ENCODE results near the gene CAPN14. TPM values are rescaled to one million over a fixed set of nuclear protein-coding genes. Genes with fewer than 3 reads are reported as not detected.

The CAPN14 gene
- total RNA-seq, 4 donors from 2014 or later, result 0.14 to 0.16 TPM; not detected in 2

GRCh38 chr2:31223026-31223425 lies 5.7 kb upstream of the CAPN14 start:
- intact Hi-C loops (cut with DNase I; ENCODE audit: low total_unique reads), result no loop called here
- no peak overlapping the region for H3K4me3 ChIP-seq
- in situ Hi-C loops (cut with MboI; ENCODE audit: low pct_ligation_motif_present in 1 of 4, low pct_unique_long_range_greater_than_20kb in 1 of 4, low sequenced_read_pairs in 3 of 4), result no loop called here
- H3K9me3 ChIP-seq, result no peaks in the 10 kb centered on the region
- WGBS, 2 donors (ENCODE audit: low coverage in 1 of 2), result 72 to 85% methylated on average over 4 of the region's 4 CpGs
- H3K4me1 ChIP-seq, result peaks cover 0 to 11% (median 0%) of the 10 kb centered on the region in 4 donors
- no peaks in the 10 kb centered on the region for H3K36me3 ChIP-seq
- no peak for TF ChIP-seq CTCF (IDR thresholded peaks at IDR 0.05)
- DNase-seq, result no peak
- H3K27ac ChIP-seq, result no peak overlapping the region
- H3K27me3 ChIP-seq, result peaks cover 12% of the 10 kb centered on the region

- H3K4me1 ChIP-seq, result peaks cover 0 to 11% (median 0%) of the 10 kb centered on the region in 4 donors
- H3K9me3 ChIP-seq, result no peaks in the 10 kb centered on the region
- no peak for TF ChIP-seq POLR2A (IDR thresholded peaks at IDR 0.05)
- TF ChIP-seq CTCF (IDR thresholded peaks at IDR 0.05), result no peak
- TF ChIP-seq EP300 (IDR thresholded peaks at IDR 0.05; ENCODE audit: low read depth), result no peak
- no peak for TF ChIP-seq POLR2AphosphoS5 (IDR thresholded peaks at IDR 0.05)
- no peak for DNase-seq
- peaks cover 12% of the 10 kb centered on the region for H3K27me3 ChIP-seq
- H3K4me3 ChIP-seq, result no peak overlapping the region
- 53 to 82% methylated on average over 4 of the region's 4 CpGs for WGBS, 2 donors (ENCODE audit: low coverage in 1 of 2)
- in situ Hi-C loops (cut with MboI; ENCODE audit: low pct_ligation_motif_present in 1 of 4, low pct_unique_long_range_greater_than_20kb in 1 of 4, low sequenced_read_pairs in 3 of 4) (no loop called here), intact Hi-C loops (cut with DNase I; ENCODE audit: low total_unique reads) (no loop called here)
- H3K27ac ChIP-seq, result no peak overlapping the region
- no peaks in the 10 kb centered on the region for H3K36me3 ChIP-seq
Measured at GRCh38 chr2:31222071-31222470, 4.8 kb upstream of the CAPN14 start.

- peaks cover 12% of the 10 kb centered on the region for H3K27me3 ChIP-seq
- no peak overlapping the region for H3K4me3 ChIP-seq
- no peak for DNase-seq
- H3K9me3 ChIP-seq, result no peaks in the 10 kb centered on the region
- intact Hi-C loops (cut with DNase I; ENCODE audit: low total_unique reads), result no loop called here
- TF ChIP-seq POLR2AphosphoS5 (IDR thresholded peaks at IDR 0.05) (no peak), POLR2A (IDR thresholded peaks at IDR 0.05) (no peak), EP300 (IDR thresholded peaks at IDR 0.05; ENCODE audit: low read depth) (no peak), CTCF (IDR thresholded peaks at IDR 0.05) (no peak)
- H3K27ac ChIP-seq, result no peak overlapping the region
- WGBS, 2 donors (ENCODE audit: low coverage in 1 of 2), result 37 to 63% methylated on average over 6 of the region's 6 CpGs
- peaks cover 0 to 11% (median 0%) of the 10 kb centered on the region in 4 donors for H3K4me1 ChIP-seq
- in situ Hi-C loops (cut with MboI; ENCODE audit: low pct_ligation_motif_present in 1 of 4, low pct_unique_long_range_greater_than_20kb in 1 of 4, low sequenced_read_pairs in 3 of 4), result no loop called here
- H3K36me3 ChIP-seq, result no peaks in the 10 kb centered on the region
Measured at GRCh38 chr2:31221544-31221943, 4.2 kb upstream of the CAPN14 start.

GRCh38 chr2:31219131-31219969 lies 2.0 kb upstream of the CAPN14 start:
- Histone ChIP-seq H3K9me3 (no peaks in the 10 kb centered on the region), H3K36me3 (no peaks in the 10 kb centered on the region), H3K27me3 (peaks cover 4% of the 10 kb centered on the region), H3K27ac (peak overlapping the region in 3 of 4 donors; percentile 24 to 41 (median 39)), H3K4me3 (no peak overlapping the region), H3K4me1 (peaks cover 0 to 11% (median 0%) of the 10 kb centered on the region in 4 donors)
- no peak for DNase-seq
- WGBS, 2 donors (ENCODE audit: low coverage in 1 of 2), result 54 to 59% methylated on average over 7 to 11 of the region's 11 CpGs
- intact Hi-C loops (cut with DNase I; ENCODE audit: low total_unique reads) (no loop called here), in situ Hi-C loops (cut with MboI; ENCODE audit: low pct_ligation_motif_present in 1 of 4, low pct_unique_long_range_greater_than_20kb in 1 of 4, low sequenced_read_pairs in 3 of 4) (no loop called here)
- TF ChIP-seq POLR2A (IDR thresholded peaks at IDR 0.05), result no peak
- no peak for TF ChIP-seq EP300 (IDR thresholded peaks at IDR 0.05; ENCODE audit: low read depth)
- no peak for TF ChIP-seq POLR2AphosphoS5 (IDR thresholded peaks at IDR 0.05)
- TF ChIP-seq CTCF (IDR thresholded peaks at IDR 0.05), result no peak

Measured in transverse colon (tissue), 4 donors.